IMR-90 (cell line): ENCODE data around the gene CHMP4A. TPM values are rescaled to one million over a fixed set of nuclear protein-coding genes. Genes with fewer than 3 reads are reported as not detected.

ENCODE experiments used
- ATAC-seq: fragments of 200-7000 bp; cut with Tn5 transposase; 2 replicates; pipeline ENCODE4 v1.9.1; 2020; ENCODE audit warnings: low read depth, mild to moderate bottlenecking, moderate library complexity
- BruUV-seq: library from RNA; stranded (reverse); fragments of 400-500 nt; replicated peaks from 2 replicates; lab custom pipeline; 2021; lab: Mats Ljungman, UMichigan
- CTCF ChIA-PET: fragments of 300-600 bp; formaldehyde crosslinking; extraction: SDS; loops from one replicate; lab custom pipeline; 2021; ENCODE audit warnings: antibody characterized with exemption; lab: Yijun Ruan, JAX
- POLR2A ChIA-PET: fragments of 300-600 bp; sonication (Branson Sonifier 250); formaldehyde crosslinking; loops from one replicate; lab custom pipeline; 2022; ENCODE audit warnings: antibody characterized with exemption; ENCODE audit not compliant: unreplicated experiment; lab: Charles Lee
- DNase-seq: peaks from one replicate; pipeline ENCODE4 v3.0.0; 2013
- H2AFZ ChIP-seq: replicated peaks from 2 replicates; pipeline ENCODE3; 2013; ENCODE audit warnings: low read length, mild to moderate bottlenecking; ENCODE audit not compliant: poor library complexity
- H2AK5ac ChIP-seq: 2 replicates; pipeline ENCODE4 v1.6.1; 2013; ENCODE audit warnings: low read depth, low read length, inconsistent platforms
- H2AK9ac ChIP-seq: replicated peaks from 2 replicates; pipeline ENCODE3; 2013; ENCODE audit warnings: mild to moderate bottlenecking, low read depth, low read length, moderate library complexity; ENCODE audit not compliant: poor library complexity
- H2BK120ac ChIP-seq: 2 replicates; pipeline ENCODE4 v1.6.1; 2013; ENCODE audit warnings: low read depth, low read length, inconsistent platforms
- H2BK15ac ChIP-seq: 3 replicates; pipeline ENCODE4 v1.6.1; 2013; ENCODE audit warnings: low read depth, low read length, inconsistent platforms
- H2BK20ac ChIP-seq: 2 replicates; pipeline ENCODE4 v1.6.1; 2013; ENCODE audit warnings: low read depth, mild to moderate bottlenecking, inconsistent platforms, low read length, moderate library complexity
- H2BK5ac ChIP-seq: 2 replicates; pipeline ENCODE4 v1.6.1; 2013; ENCODE audit warnings: mild to moderate bottlenecking, low read depth, low read length, inconsistent platforms; ENCODE audit not compliant: poor library complexity, severe bottlenecking
- H3K14ac ChIP-seq: replicated peaks from 2 replicates; pipeline ENCODE4 v1.6.1; 2013; ENCODE audit warnings: low read depth, low read length, inconsistent platforms
- H3K18ac ChIP-seq: 2 replicates; pipeline ENCODE4 v1.6.1; 2013; ENCODE audit warnings: low read depth, low read length, control low read depth
- H3K23ac ChIP-seq: 2 replicates; pipeline ENCODE4 v1.6.1; 2013; ENCODE audit warnings: low read depth, low read length, inconsistent platforms
- H3K27ac ChIP-seq: 2 replicates; pipeline ENCODE4 v1.5.1; 2013; ENCODE audit warnings: mild to moderate bottlenecking, control low read depth, low read length; ENCODE audit not compliant: insufficient read depth
- H3K27me3 ChIP-seq: 2 replicates; pipeline ENCODE4 v1.6.1; 2013; ENCODE audit warnings: low read length; ENCODE audit not compliant: control insufficient read depth, insufficient read depth
- H3K36me3 ChIP-seq: 2 replicates; pipeline ENCODE4 v1.6.1; 2013; ENCODE audit warnings: low read length, mixed read lengths; ENCODE audit not compliant: control insufficient read depth, insufficient read depth
- H3K4ac ChIP-seq: 2 replicates; pipeline ENCODE4 v1.6.1; 2013; ENCODE audit warnings: low read depth, low read length, inconsistent platforms
- H3K4me1 ChIP-seq: 2 replicates; pipeline ENCODE4 v1.6.1; 2013; ENCODE audit warnings: low read length, mixed read lengths; ENCODE audit not compliant: control insufficient read depth, insufficient read depth
- H3K4me2 ChIP-seq: 2 replicates; pipeline ENCODE4 v1.6.1; 2013; ENCODE audit warnings: low read depth, mild to moderate bottlenecking, control low read depth, low read length, moderate library complexity
- H3K4me3 ChIP-seq: 2 replicates; pipeline ENCODE4 v1.5.1; 2013; ENCODE audit warnings: low read depth, mild to moderate bottlenecking, control low read depth, low read length, moderate library complexity; ENCODE audit not compliant: insufficient read depth
- H3K56ac ChIP-seq: 2 replicates; pipeline ENCODE4 v1.6.1; 2013; ENCODE audit warnings: low read length, inconsistent platforms; ENCODE audit not compliant: insufficient read depth; ENCODE audit errors: extremely low read depth
- H3K79me1 ChIP-seq, 2 experiments: 2 replicates each; pipeline ENCODE4 v1.6.1; 2013; ENCODE audit warnings: low read length in 2 of 2, inconsistent platforms in 1 of 2, low read depth in 1 of 2
- H3K9ac ChIP-seq: 2 replicates; pipeline ENCODE4 v1.6.1; 2013; ENCODE audit warnings: low read depth, low read length, control low read depth
- H3K9me1 ChIP-seq: 2 replicates; pipeline ENCODE4 v1.6.1; 2013; ENCODE audit warnings: low read length, inconsistent platforms; ENCODE audit not compliant: insufficient read depth
- H3K9me3 ChIP-seq: 2 replicates; pipeline ENCODE4 v1.6.1; 2013; ENCODE audit warnings: low read length; ENCODE audit not compliant: control insufficient read depth, insufficient read depth
- H4K20me1 ChIP-seq: 2 replicates; pipeline ENCODE4 v1.6.1; 2013; ENCODE audit warnings: low read length, inconsistent platforms; ENCODE audit not compliant: insufficient read depth
- H4K5ac ChIP-seq: 2 replicates; pipeline ENCODE4 v1.6.1; 2013; ENCODE audit warnings: mild to moderate bottlenecking, low read depth, low read length, control low read depth
- H4K8ac ChIP-seq, 2 experiments: 2 replicates each; pipeline ENCODE4 v1.6.1; 2013; ENCODE audit warnings: low read depth in 2 of 2, low read length in 2 of 2, control low read depth in 1 of 2, inconsistent platforms in 1 of 2
- H4K91ac ChIP-seq: 2 replicates; pipeline ENCODE4 v1.6.1; 2013; ENCODE audit warnings: low read depth, low read length, inconsistent platforms; ENCODE audit not compliant: insufficient read depth
- BHLHE40 ChIP-seq: fragments of 150-350 bp; IDR thresholded peaks from 2 replicates; pipeline ENCODE4 v1.6.1; 2016; ENCODE audit warnings: mild to moderate bottlenecking, low read depth, low read length
- CEBPB ChIP-seq: IDR thresholded peaks from 2 replicates; pipeline ENCODE4 v1.6.1; 2012; ENCODE audit warnings: low read depth, low read length, improper control_type of control experiment
- CHD1 ChIP-seq: IDR thresholded peaks from 2 replicates; pipeline ENCODE4 v1.6.1; 2012; ENCODE audit warnings: low read depth, low read length, improper control_type of control experiment
- ELK1 ChIP-seq: fragments of 150-350 bp; IDR thresholded peaks from 2 replicates; pipeline ENCODE4 v1.6.1; 2016; ENCODE audit warnings: low read depth, mild to moderate bottlenecking, low read length, moderate library complexity, borderline replicate concordance
- FOS ChIP-seq: fragments of 150-350 bp; IDR thresholded peaks from 2 replicates; pipeline ENCODE4 v1.6.1; 2016; ENCODE audit warnings: low read depth, low read length
- MAFK ChIP-seq: IDR thresholded peaks from 2 replicates; pipeline ENCODE4 v1.6.1; 2012; ENCODE audit warnings: low read depth, low read length, improper control_type of control experiment
- MAZ ChIP-seq: IDR thresholded peaks from 2 replicates; pipeline ENCODE4 v1.6.1; 2012; ENCODE audit warnings: low read depth, mild to moderate bottlenecking, low read length, improper control_type of control experiment, moderate library complexity, borderline replicate concordance
- MXI1 ChIP-seq: IDR thresholded peaks from 2 replicates; pipeline ENCODE4 v1.6.1; 2012; ENCODE audit warnings: low read depth, mild to moderate bottlenecking, low read length, moderate library complexity, borderline replicate concordance
- NFE2L2 ChIP-seq: fragments of 150-350 bp; IDR thresholded peaks from 2 replicates; pipeline ENCODE4 v1.6.1; 2016; ENCODE audit warnings: low read depth, mild to moderate bottlenecking, low read length
- POLR2A ChIP-seq: IDR thresholded peaks from 2 replicates; pipeline ENCODE4 v1.6.1; 2012; ENCODE audit warnings: mild to moderate bottlenecking, low read depth, low read length
- RAD21 ChIP-seq: IDR thresholded peaks from 2 replicates; pipeline ENCODE4 v1.6.1; 2012; ENCODE audit warnings: low read length, improper control_type of control experiment
- RCOR1 ChIP-seq: IDR thresholded peaks from 2 replicates; pipeline ENCODE4 v1.6.1; 2012; ENCODE audit warnings: mild to moderate bottlenecking, low read length, improper control_type of control experiment; ENCODE audit not compliant: insufficient replicate concordance
- RFX5 ChIP-seq: IDR thresholded peaks from 2 replicates; pipeline ENCODE4 v1.8.0; 2012; ENCODE audit warnings: low read depth, mild to moderate bottlenecking, low read length, moderate library complexity
- SMC3 ChIP-seq: fragments of 150-350 bp; IDR thresholded peaks from 2 replicates; pipeline ENCODE4 v1.6.1; 2016; ENCODE audit warnings: low read depth, mild to moderate bottlenecking, antibody characterized with exemption, low read length, moderate library complexity
- USF2 ChIP-seq: fragments of 150-350 bp; IDR thresholded peaks from 2 replicates; pipeline ENCODE4 v1.6.1; 2017; ENCODE audit warnings: mild to moderate bottlenecking, antibody characterized with exemption, low read length, low read depth
- WGBS, 2 experiments: methylation state at CpG; one replicate each; pipeline versions ENCODE4 v1.1.5 to v1.1.7; 2013; ENCODE audit warnings: missing lambda C conversion rate in 2 of 2; ENCODE audit not compliant: insufficient read length in 1 of 2; ENCODE audit errors: extremely low coverage in 2 of 2; 5-methylcytosine and 5-hydroxymethylcytosine counted together
- dilution Hi-C: fragments of 300-500 bp; cut with HindIII; formaldehyde crosslinking; loops from one replicate; pipeline ENCODE4 v1.14.3; 2018; ENCODE audit warnings: low sequenced_read_pairs; ENCODE audit not compliant: unreplicated experiment
- in situ Hi-C: fragments of 300-500 bp; cut with MboI; formaldehyde crosslinking; loops from 3 replicates; pipeline ENCODE4 v1.14.3; 2019; ENCODE audit warnings: low sequenced_read_pairs, inconsistent platforms, mixed read lengths
- intact Hi-C: fragments of 100-400 bp; cut with micrococcal nuclease; formaldehyde crosslinking; loops from 2 replicates; pipeline ENCODE4 v1.10.0; 2022
- polyA plus RNA-seq, 3 experiments: library from polyadenylated mRNA; depleted of rRNA; stranded (reverse); fragments of >200 nt; gene quantifications; 2 replicates each; pipeline ENCODE4 v1.2.3, GENCODE V29; 2012; ENCODE audit warnings: low replicate concordance in 1 of 3
- total RNA-seq: library from RNA; depleted of rRNA; stranded (reverse); fragments of >200 nt; gene quantifications from 2 replicates; pipeline ENCODE4 v1.2.3, GENCODE V29; 2012
- TF ChIP-seq, protein P1 (sequence below): conservative IDR thresholded peaks from 2 replicates; pipeline ENCODE4 v1.5.1; 2012; ENCODE audit warnings: mild to moderate bottlenecking, low read depth, low read length, improper control_type of control experiment

CHMP4A gene
- total and polyA plus RNA-seq, 2 of the 4 experiments (the other 2 are of a cell fraction) = 22.0 to 63.8 TPM

GRCh38 chr14:24247422-24247821, 34.1 kb upstream of the CHMP4A start:
- H3K23ac ChIP-seq = no peak overlapping the region
- H3K9me1 ChIP-seq = peaks cover 20% of the 10 kb centered on the region
- dilution Hi-C loops (no loop called here), intact Hi-C loops (no loop called here), in situ Hi-C loops (no loop called here)
- no peaks in the 10 kb centered on the region for H3K36me3 ChIP-seq
- no peak overlapping the region for H2BK120ac ChIP-seq
- no peak overlapping the region for H2AFZ ChIP-seq
- no peak overlapping the region for H2AK9ac ChIP-seq
- H3K27ac ChIP-seq = no peak overlapping the region
- H4K91ac ChIP-seq = no peak overlapping the region
- no peak overlapping the region for H4K8ac ChIP-seq
- H3K27me3 ChIP-seq = no peaks in the 10 kb centered on the region
- no peaks in the 10 kb centered on the region for H3K9me3 ChIP-seq
- BruUV-seq = no TSS peak
- no peak for TF ChIP-seq SMC3
- no peak for TF ChIP-seq CHD1
- TF ChIP-seq RAD21 = no peak
- no peak for TF ChIP-seq RFX5
- no peak for TF ChIP-seq CEBPB
- TF ChIP-seq MAZ = no peak
- TF ChIP-seq MXI1 = no peak
- no peak for TF ChIP-seq ELK1
- TF ChIP-seq, protein P1, sequence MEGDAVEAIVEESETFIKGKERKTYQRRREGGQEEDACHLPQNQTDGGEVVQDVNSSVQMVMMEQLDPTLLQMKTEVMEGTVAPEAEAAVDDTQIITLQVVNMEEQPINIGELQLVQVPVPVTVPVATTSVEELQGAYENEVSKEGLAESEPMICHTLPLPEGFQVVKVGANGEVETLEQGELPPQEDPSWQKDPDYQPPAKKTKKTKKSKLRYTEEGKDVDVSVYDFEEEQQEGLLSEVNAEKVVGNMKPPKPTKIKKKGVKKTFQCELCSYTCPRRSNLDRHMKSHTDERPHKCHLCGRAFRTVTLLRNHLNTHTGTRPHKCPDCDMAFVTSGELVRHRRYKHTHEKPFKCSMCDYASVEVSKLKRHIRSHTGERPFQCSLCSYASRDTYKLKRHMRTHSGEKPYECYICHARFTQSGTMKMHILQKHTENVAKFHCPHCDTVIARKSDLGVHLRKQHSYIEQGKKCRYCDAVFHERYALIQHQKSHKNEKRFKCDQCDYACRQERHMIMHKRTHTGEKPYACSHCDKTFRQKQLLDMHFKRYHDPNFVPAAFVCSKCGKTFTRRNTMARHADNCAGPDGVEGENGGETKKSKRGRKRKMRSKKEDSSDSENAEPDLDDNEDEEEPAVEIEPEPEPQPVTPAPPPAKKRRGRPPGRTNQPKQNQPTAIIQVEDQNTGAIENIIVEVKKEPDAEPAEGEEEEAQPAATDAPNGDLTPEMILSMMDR = no peak
- no peak for TF ChIP-seq POLR2A
- TF ChIP-seq FOS = no peak
- TF ChIP-seq BHLHE40 = no peak
- TF ChIP-seq MAFK = no peak
- TF ChIP-seq USF2 = no peak
- no peak for TF ChIP-seq RCOR1
- no peak for TF ChIP-seq NFE2L2
- H3K4ac ChIP-seq = no peak overlapping the region
- H2AK5ac ChIP-seq = no peak overlapping the region
- no peak overlapping the region for H3K4me2 ChIP-seq
- no peaks in the 10 kb centered on the region; the same call in 1 of the 2 replicates for H4K20me1 ChIP-seq
- WGBS, 2 experiments = 69% methylated on average over 2 of the region's 7 CpGs; no CpG with 5 or more reads in 1 of the 2 experiments
- H2BK5ac ChIP-seq = no peak overlapping the region
- no peak overlapping the region for H2BK20ac ChIP-seq
- H3K4me1 ChIP-seq = peaks cover 16% of the 10 kb centered on the region
- ChIA-PET CTCF (interaction anchor here (1.0 kb wide), 1 partner anchor 49 kb away, joined by 3 read pairs; no protein-coding TSS in a partner anchor), POLR2A (no interaction called here)
- no peak overlapping the region for H3K14ac ChIP-seq
- H3K9ac ChIP-seq = no peak overlapping the region
- H2BK15ac ChIP-seq = no peak overlapping the region
- ATAC-seq = no peak
- H4K5ac ChIP-seq = no peak overlapping the region
- H3K56ac ChIP-seq = no peak overlapping the region
- no peak for DNase-seq
- H3K4me3 ChIP-seq = no peak overlapping the region
- H3K79me1 ChIP-seq = peaks cover 0 to 4% of the 10 kb centered on the region in 2 experiments; a peak in 2 of 4 replicates
- H3K18ac ChIP-seq = no peak overlapping the region
